Mesenteric fat pad (tissue), 1 donor: ENCODE results near the gene PTCHD1. TPM values are rescaled to one million over a fixed set of nuclear protein-coding genes. Genes with fewer than 3 reads are reported as not detected.

Experiments used
- DNase-seq: peaks from one replicate; pipeline ENCODE4 v3.0.0-alpha.2; 2020; ENCODE audit warnings: low spot score
- total RNA-seq: library from RNA; stranded (reverse); fragmentation: NEBNext Ultra II Directional; extraction: Animal tissue kit (Norgen Biotek cat#: 25700); gene quantifications from one replicate; pipeline ENCODE4 v1.2.1, GENCODE V29; 2021
- donor health status: DM: yes; HTN: yes; CAD: no.

The PTCHD1 gene
- total RNA-seq, 1 donor from 2014 or later, result 0.19 TPM

DNA sequence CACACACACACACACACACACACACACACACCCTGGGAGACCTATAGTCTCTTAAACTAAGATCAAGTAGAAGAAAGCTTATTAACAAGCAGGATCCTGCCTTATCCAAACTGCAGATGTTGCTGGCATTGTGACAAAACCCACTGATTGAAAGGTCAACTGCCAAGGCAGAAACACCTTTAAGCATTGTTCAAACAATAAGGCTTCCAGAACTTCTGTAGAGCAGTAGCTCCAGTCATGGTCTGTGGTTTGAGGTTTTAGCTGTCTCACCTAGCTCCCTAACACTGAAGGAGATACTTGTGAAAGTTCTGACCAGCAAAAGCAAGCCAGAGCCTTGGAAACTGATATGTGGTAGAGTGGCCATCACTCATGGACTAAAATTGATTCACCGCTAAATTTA, 59.8 kb downstream of the PTCHD1 start:
- no peak for DNase-seq

DNA sequence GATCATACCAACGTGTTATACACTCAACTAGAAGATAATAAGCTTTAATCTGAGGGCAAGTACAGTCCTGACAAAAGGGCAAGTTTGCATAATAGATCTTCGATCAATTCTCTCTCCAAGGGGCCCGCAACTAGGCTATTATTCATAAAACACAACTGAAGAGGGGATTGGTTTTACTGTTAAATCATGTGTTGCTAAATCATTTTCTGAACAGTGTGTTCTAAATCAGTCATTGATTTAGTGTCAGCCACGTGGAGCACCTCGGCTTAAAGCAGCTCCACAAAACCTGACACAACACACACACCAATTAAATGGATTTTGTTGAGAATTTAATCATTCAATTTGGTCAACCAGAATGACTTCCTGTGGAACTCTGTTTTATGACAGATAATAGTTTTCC, 61.6 kb downstream of the PTCHD1 start:
- no peak for DNase-seq

DNA sequence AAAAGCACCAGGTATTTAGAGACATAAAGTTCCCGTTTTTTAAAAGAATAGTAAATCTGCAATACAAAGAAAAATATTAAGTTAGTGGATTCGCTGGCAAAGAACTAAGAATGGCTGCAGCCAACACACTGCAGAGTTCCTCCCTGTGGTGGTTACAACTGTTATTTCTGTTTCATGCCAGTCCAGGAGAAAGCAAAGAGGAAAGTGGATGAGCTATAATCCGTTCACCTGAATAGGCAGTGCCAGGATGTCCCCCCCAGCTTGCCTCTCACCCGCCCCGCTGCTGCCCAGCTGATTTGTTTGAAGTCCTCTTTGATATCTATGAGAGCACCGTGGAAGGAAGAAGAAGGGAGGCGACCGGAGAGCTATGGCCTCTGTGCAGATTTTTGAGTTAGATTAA, 63.9 kb downstream of the PTCHD1 start:
- no peak for DNase-seq

DNA sequence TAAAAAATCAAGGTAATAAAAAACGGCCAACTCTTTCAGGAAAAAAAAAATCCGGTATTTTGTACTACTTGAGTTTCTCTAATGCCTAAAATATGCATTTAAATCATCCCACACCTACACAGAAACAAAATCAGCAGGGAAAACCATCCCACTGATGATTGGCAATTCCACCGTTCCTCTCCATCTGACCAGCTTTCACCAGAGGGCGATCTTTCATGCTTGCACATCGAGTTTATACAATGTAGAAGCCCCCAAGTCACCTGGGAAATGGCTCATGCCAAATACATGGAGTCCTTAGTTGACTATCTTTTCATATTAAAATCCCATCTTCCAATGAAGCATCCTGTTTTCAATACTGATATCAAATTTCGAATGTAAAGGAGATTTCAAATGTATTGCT, 69.2 kb downstream of the PTCHD1 start:
- DNase-seq, result no peak

DNA sequence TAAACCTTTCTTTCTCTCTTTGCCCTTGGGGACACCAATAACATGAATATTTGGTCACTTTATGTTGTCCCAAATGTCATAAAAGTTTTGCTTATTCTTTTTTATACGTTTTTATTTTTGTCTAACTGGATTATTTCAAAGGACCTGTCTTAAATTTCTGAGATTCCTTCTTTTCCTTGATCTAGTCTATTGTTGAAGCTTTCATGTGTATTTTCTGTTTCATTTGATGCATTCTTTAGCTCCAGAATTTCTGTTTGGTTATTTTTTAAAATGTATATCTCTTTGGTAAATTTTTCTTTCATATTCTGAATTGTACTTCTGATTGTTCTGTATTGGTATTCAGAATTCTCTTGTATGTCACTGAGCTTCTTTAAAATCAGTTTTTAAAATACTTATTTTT, 88.3 kb downstream of the PTCHD1 start:
- no peak for DNase-seq

DNA sequence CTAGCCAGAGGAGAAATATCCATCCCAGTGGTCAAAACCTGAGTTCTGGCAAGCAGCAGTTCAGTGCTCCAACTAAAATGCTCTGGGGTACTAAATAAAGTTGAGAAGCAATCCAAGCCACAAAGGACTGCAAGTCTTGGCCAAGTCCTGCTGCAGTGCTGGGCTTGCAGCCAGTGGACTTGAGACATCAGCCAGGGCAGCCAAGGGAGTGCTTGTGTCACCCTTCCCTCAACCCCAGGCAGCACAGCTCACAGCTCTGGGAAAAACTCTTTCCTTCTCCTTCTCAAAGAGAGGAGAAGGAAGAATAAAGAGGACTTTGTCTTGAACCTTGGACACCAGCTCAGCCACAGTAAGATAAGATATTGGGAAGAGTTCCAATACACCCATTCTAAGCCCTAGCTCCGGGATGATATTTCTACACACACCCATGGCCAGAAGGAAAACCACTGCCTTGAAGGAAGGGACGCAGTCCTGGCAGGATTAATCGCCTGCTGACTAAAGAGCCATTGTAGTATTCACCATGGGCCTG, 99.8 kb downstream of the PTCHD1 start:
- no peak for DNase-seq

DNA sequence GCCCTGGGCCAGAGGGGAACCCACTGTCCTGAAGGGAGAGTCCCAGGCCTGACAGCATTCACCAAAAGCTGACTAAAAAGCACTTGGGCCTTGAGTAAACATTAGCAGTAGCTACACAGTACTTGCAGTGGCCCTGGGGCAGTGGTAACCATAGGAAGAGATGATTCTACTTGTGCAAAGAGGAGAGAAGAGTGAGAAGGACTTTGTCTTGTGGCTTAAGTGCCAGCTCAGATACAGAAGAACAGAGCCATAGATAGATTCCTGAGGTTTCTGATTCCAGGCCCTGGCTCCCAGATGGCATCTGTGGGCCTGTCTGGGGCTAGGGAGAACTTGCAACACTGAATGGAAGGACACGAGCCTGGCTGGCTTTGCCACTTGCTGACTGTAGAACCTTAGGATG, 100.5 kb downstream of the PTCHD1 start:
- no peak for DNase-seq

DNA sequence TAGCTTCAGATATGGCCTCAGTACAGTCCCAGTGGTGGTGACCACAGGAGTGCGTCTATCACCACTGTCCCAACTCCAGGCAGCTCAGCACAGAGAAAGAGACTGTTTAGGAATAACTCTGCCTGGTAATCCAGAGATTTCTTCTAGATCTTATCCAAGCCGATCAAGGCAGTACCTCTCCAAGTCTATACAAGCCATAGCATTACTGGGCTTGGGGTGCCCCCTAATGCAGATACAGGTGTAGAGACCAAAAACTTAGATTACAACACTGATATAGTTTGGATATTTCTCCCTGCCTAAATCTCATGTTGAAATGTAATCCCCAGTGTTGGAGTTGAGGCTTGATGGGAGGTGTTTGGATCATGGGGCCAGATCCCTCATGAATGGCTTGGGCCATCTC, 100.9 kb downstream of the PTCHD1 start:
- DNase-seq, result no peak

DNA sequence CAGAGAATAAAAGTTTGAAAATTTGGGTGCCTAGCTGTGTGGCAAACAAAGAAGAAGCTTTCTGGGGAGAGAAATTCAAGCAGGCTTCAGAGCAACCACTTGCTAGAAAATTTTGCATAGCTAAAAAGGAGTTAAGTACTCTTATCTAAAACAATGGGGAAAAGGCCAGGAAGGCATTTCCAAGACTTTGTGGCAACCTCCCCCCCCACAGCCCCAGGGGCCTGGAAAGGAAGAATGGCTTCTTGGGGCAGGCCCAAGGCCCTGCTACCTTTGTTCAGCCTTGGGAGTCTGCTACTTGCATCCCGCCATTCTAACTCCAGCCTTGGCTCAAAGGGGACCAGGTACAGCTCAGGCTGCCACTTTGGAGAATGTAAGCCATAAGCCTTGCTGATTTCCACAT, 102.2 kb downstream of the PTCHD1 start:
- DNase-seq, result no peak

DNA sequence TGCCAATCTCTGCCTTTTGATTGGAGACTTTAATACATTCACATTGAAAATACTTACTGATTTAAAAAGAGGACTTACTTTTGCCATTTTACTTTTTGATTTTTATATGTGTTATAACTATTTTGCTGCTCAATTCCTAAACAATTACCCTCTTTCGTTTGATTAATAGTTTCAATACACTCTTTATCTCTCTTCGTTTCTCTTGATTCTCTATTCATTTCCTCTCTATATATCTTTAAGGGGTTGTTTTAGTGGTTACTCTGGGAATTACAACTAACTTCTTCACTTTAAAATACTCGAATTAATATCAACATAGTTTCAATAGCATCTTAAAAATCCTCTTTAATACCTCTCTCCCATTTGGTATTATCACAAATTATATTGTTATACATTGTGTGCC, 116.6 kb downstream of the PTCHD1 start:
- DNase-seq, result no peak
